IMR-90 (cell line): ENCODE measurements around the gene ATP13A1. TPM values are rescaled to one million over a fixed set of nuclear protein-coding genes. Genes with fewer than 3 reads are reported as not detected.

Experiments
- ATAC-seq: fragments of 200-7000 bp; cut with Tn5 transposase; 2 replicates; pipeline ENCODE4 v1.9.1; 2020; ENCODE audit warnings: low read depth, mild to moderate bottlenecking, moderate library complexity
- BruUV-seq: library from RNA; stranded (reverse); fragments of 400-500 nt; replicated peaks from 2 replicates; lab custom pipeline; 2021; lab: Mats Ljungman, UMichigan
- CTCF ChIA-PET: fragments of 300-600 bp; formaldehyde crosslinking; extraction: SDS; loops from one replicate; lab custom pipeline; 2021; ENCODE audit warnings: antibody characterized with exemption; lab: Yijun Ruan, JAX
- POLR2A ChIA-PET: fragments of 300-600 bp; sonication (Branson Sonifier 250); formaldehyde crosslinking; loops from one replicate; lab custom pipeline; 2022; ENCODE audit warnings: antibody characterized with exemption; ENCODE audit not compliant: unreplicated experiment; lab: Charles Lee
- DNase-seq: peaks from one replicate; pipeline ENCODE4 v3.0.0; 2013
- H2AFZ ChIP-seq: replicated peaks from 2 replicates; pipeline ENCODE3; 2013; ENCODE audit warnings: low read length, mild to moderate bottlenecking; ENCODE audit not compliant: poor library complexity
- H2AK5ac ChIP-seq: 2 replicates; pipeline ENCODE4 v1.6.1; 2013; ENCODE audit warnings: low read depth, low read length, inconsistent platforms
- H2AK9ac ChIP-seq: replicated peaks from 2 replicates; pipeline ENCODE3; 2013; ENCODE audit warnings: mild to moderate bottlenecking, low read depth, low read length, moderate library complexity; ENCODE audit not compliant: poor library complexity
- H2BK120ac ChIP-seq: 2 replicates; pipeline ENCODE4 v1.6.1; 2013; ENCODE audit warnings: low read depth, low read length, inconsistent platforms
- H2BK15ac ChIP-seq: 3 replicates; pipeline ENCODE4 v1.6.1; 2013; ENCODE audit warnings: low read depth, low read length, inconsistent platforms
- H2BK20ac ChIP-seq: 2 replicates; pipeline ENCODE4 v1.6.1; 2013; ENCODE audit warnings: low read depth, mild to moderate bottlenecking, inconsistent platforms, low read length, moderate library complexity
- H2BK5ac ChIP-seq: 2 replicates; pipeline ENCODE4 v1.6.1; 2013; ENCODE audit warnings: mild to moderate bottlenecking, low read depth, low read length, inconsistent platforms; ENCODE audit not compliant: poor library complexity, severe bottlenecking
- H3K14ac ChIP-seq: replicated peaks from 2 replicates; pipeline ENCODE4 v1.6.1; 2013; ENCODE audit warnings: low read depth, low read length, inconsistent platforms
- H3K18ac ChIP-seq: 2 replicates; pipeline ENCODE4 v1.6.1; 2013; ENCODE audit warnings: low read depth, low read length, control low read depth
- H3K23ac ChIP-seq: 2 replicates; pipeline ENCODE4 v1.6.1; 2013; ENCODE audit warnings: low read depth, low read length, inconsistent platforms
- H3K27ac ChIP-seq: 2 replicates; pipeline ENCODE4 v1.5.1; 2013; ENCODE audit warnings: mild to moderate bottlenecking, control low read depth, low read length; ENCODE audit not compliant: insufficient read depth
- H3K27me3 ChIP-seq: 2 replicates; pipeline ENCODE4 v1.6.1; 2013; ENCODE audit warnings: low read length; ENCODE audit not compliant: control insufficient read depth, insufficient read depth
- H3K36me3 ChIP-seq: 2 replicates; pipeline ENCODE4 v1.6.1; 2013; ENCODE audit warnings: low read length, mixed read lengths; ENCODE audit not compliant: control insufficient read depth, insufficient read depth
- H3K4ac ChIP-seq: 2 replicates; pipeline ENCODE4 v1.6.1; 2013; ENCODE audit warnings: low read depth, low read length, inconsistent platforms
- H3K4me1 ChIP-seq: 2 replicates; pipeline ENCODE4 v1.6.1; 2013; ENCODE audit warnings: low read length, mixed read lengths; ENCODE audit not compliant: control insufficient read depth, insufficient read depth
- H3K4me2 ChIP-seq: 2 replicates; pipeline ENCODE4 v1.6.1; 2013; ENCODE audit warnings: low read depth, mild to moderate bottlenecking, control low read depth, low read length, moderate library complexity
- H3K4me3 ChIP-seq: 2 replicates; pipeline ENCODE4 v1.5.1; 2013; ENCODE audit warnings: low read depth, mild to moderate bottlenecking, control low read depth, low read length, moderate library complexity; ENCODE audit not compliant: insufficient read depth
- H3K56ac ChIP-seq: 2 replicates; pipeline ENCODE4 v1.6.1; 2013; ENCODE audit warnings: low read length, inconsistent platforms; ENCODE audit not compliant: insufficient read depth; ENCODE audit errors: extremely low read depth
- H3K79me1 ChIP-seq, 2 experiments: 2 replicates each; pipeline ENCODE4 v1.6.1; 2013; ENCODE audit warnings: low read length in 2 of 2, inconsistent platforms in 1 of 2, low read depth in 1 of 2
- H3K9ac ChIP-seq: 2 replicates; pipeline ENCODE4 v1.6.1; 2013; ENCODE audit warnings: low read depth, low read length, control low read depth
- H3K9me1 ChIP-seq: 2 replicates; pipeline ENCODE4 v1.6.1; 2013; ENCODE audit warnings: low read length, inconsistent platforms; ENCODE audit not compliant: insufficient read depth
- H3K9me3 ChIP-seq: 2 replicates; pipeline ENCODE4 v1.6.1; 2013; ENCODE audit warnings: low read length; ENCODE audit not compliant: control insufficient read depth, insufficient read depth
- H4K20me1 ChIP-seq: 2 replicates; pipeline ENCODE4 v1.6.1; 2013; ENCODE audit warnings: low read length, inconsistent platforms; ENCODE audit not compliant: insufficient read depth
- H4K5ac ChIP-seq: 2 replicates; pipeline ENCODE4 v1.6.1; 2013; ENCODE audit warnings: mild to moderate bottlenecking, low read depth, low read length, control low read depth
- H4K8ac ChIP-seq, 2 experiments: 2 replicates each; pipeline ENCODE4 v1.6.1; 2013; ENCODE audit warnings: low read depth in 2 of 2, low read length in 2 of 2, control low read depth in 1 of 2, inconsistent platforms in 1 of 2
- H4K91ac ChIP-seq: 2 replicates; pipeline ENCODE4 v1.6.1; 2013; ENCODE audit warnings: low read depth, low read length, inconsistent platforms; ENCODE audit not compliant: insufficient read depth
- CEBPB ChIP-seq: IDR thresholded peaks from 2 replicates; pipeline ENCODE4 v1.6.1; 2012; ENCODE audit warnings: low read depth, low read length, improper control_type of control experiment
- CTCF ChIP-seq: conservative IDR thresholded peaks from 2 replicates; pipeline ENCODE4 v1.5.1; 2012; ENCODE audit warnings: mild to moderate bottlenecking, low read depth, low read length, improper control_type of control experiment
- FOS ChIP-seq: fragments of 150-350 bp; IDR thresholded peaks from 2 replicates; pipeline ENCODE4 v1.6.1; 2016; ENCODE audit warnings: low read depth, low read length
- MXI1 ChIP-seq: IDR thresholded peaks from 2 replicates; pipeline ENCODE4 v1.6.1; 2012; ENCODE audit warnings: low read depth, mild to moderate bottlenecking, low read length, moderate library complexity, borderline replicate concordance
- NFE2L2 ChIP-seq: fragments of 150-350 bp; IDR thresholded peaks from 2 replicates; pipeline ENCODE4 v1.6.1; 2016; ENCODE audit warnings: low read depth, mild to moderate bottlenecking, low read length
- POLR2A ChIP-seq: IDR thresholded peaks from 2 replicates; pipeline ENCODE4 v1.6.1; 2012; ENCODE audit warnings: mild to moderate bottlenecking, low read depth, low read length
- RAD21 ChIP-seq: IDR thresholded peaks from 2 replicates; pipeline ENCODE4 v1.6.1; 2012; ENCODE audit warnings: low read length, improper control_type of control experiment
- RCOR1 ChIP-seq: IDR thresholded peaks from 2 replicates; pipeline ENCODE4 v1.6.1; 2012; ENCODE audit warnings: mild to moderate bottlenecking, low read length, improper control_type of control experiment; ENCODE audit not compliant: insufficient replicate concordance
- RFX5 ChIP-seq: IDR thresholded peaks from 2 replicates; pipeline ENCODE4 v1.8.0; 2012; ENCODE audit warnings: low read depth, mild to moderate bottlenecking, low read length, moderate library complexity
- USF2 ChIP-seq: fragments of 150-350 bp; IDR thresholded peaks from 2 replicates; pipeline ENCODE4 v1.6.1; 2017; ENCODE audit warnings: mild to moderate bottlenecking, antibody characterized with exemption, low read length, low read depth
- WGBS, 2 experiments: methylation state at CpG; one replicate each; pipeline versions ENCODE4 v1.1.5 to v1.1.7; 2013; ENCODE audit warnings: missing lambda C conversion rate in 2 of 2; ENCODE audit not compliant: insufficient read length in 1 of 2; ENCODE audit errors: extremely low coverage in 2 of 2; 5-methylcytosine and 5-hydroxymethylcytosine counted together
- dilution Hi-C: fragments of 300-500 bp; cut with HindIII; formaldehyde crosslinking; loops from one replicate; pipeline ENCODE4 v1.14.3; 2018; ENCODE audit warnings: low sequenced_read_pairs; ENCODE audit not compliant: unreplicated experiment
- in situ Hi-C: fragments of 300-500 bp; cut with MboI; formaldehyde crosslinking; loops from 3 replicates; pipeline ENCODE4 v1.14.3; 2019; ENCODE audit warnings: low sequenced_read_pairs, inconsistent platforms, mixed read lengths
- intact Hi-C: fragments of 100-400 bp; cut with micrococcal nuclease; formaldehyde crosslinking; loops from 2 replicates; pipeline ENCODE4 v1.10.0; 2022
- polyA plus RNA-seq, 3 experiments: library from polyadenylated mRNA; depleted of rRNA; stranded (reverse); fragments of >200 nt; gene quantifications; 2 replicates each; pipeline ENCODE4 v1.2.3, GENCODE V29; 2012; ENCODE audit warnings: low replicate concordance in 1 of 3
- total RNA-seq: library from RNA; depleted of rRNA; stranded (reverse); fragments of >200 nt; gene quantifications from 2 replicates; pipeline ENCODE4 v1.2.3, GENCODE V29; 2012

The ATP13A1 gene
- total and polyA plus RNA-seq, 2 of the 4 experiments (the other 2 are of a cell fraction) = 13.3 to 43.8 TPM

GRCh38 chr19:19630062-19630414 lies 33.4 kb downstream of the ATP13A1 start:
- WGBS, 2 experiments = 100% methylated on average over 1 of the region's 11 CpGs; no CpG with 5 or more reads in 1 of the 2 experiments
- dilution Hi-C loops = no loop called here
- CTCF ChIA-PET = no interaction called here

More at GRCh38 chr19:19630062-19630414, 33.4 kb downstream of the ATP13A1 start:
- H2BK15ac ChIP-seq = no peak overlapping the region
- intact Hi-C loops (no loop called here), in situ Hi-C loops (loop anchor here (25.0 kb wide), 1 partner anchor 243 kb away; no protein-coding TSS in a partner anchor)
- no peaks in the 10 kb centered on the region for H3K4me1 ChIP-seq
- no peaks in the 10 kb centered on the region for H3K79me1 ChIP-seq
- TF ChIP-seq CTCF = no peak
- no peak for TF ChIP-seq USF2
- no peak for TF ChIP-seq CEBPB
- TF ChIP-seq NFE2L2 = no peak
- no peak for TF ChIP-seq MXI1
- TF ChIP-seq RAD21 = no peak
- no peak for TF ChIP-seq RFX5
- no peak for TF ChIP-seq POLR2A
- no peak for TF ChIP-seq FOS
- TF ChIP-seq RCOR1 = no peak
- no peak overlapping the region for H3K9ac ChIP-seq
- no peak overlapping the region for H3K4me2 ChIP-seq
- no peaks in the 10 kb centered on the region for H3K9me3 ChIP-seq
- no peak overlapping the region for H2AFZ ChIP-seq
- ATAC-seq = no peak
- BruUV-seq = no TSS peak
- H3K9me1 ChIP-seq = peaks cover 3% of the 10 kb centered on the region; the same call in 1 of the 2 replicates
- H3K27me3 ChIP-seq = no peaks in the 10 kb centered on the region; the same call in 1 of the 2 replicates
- no peak overlapping the region for H3K4me3 ChIP-seq
- DNase-seq = no peak
- no peak overlapping the region for H2BK120ac ChIP-seq
- H3K36me3 ChIP-seq = peaks cover 35% of the 10 kb centered on the region
- H3K27ac ChIP-seq = no peak overlapping the region
- H2AK9ac ChIP-seq = no peak overlapping the region
- H4K20me1 ChIP-seq = no peaks in the 10 kb centered on the region
- H3K56ac ChIP-seq = no peak overlapping the region
- POLR2A ChIA-PET = no interaction called here
- no peak overlapping the region for H2AK5ac ChIP-seq
- no peak overlapping the region for H3K14ac ChIP-seq
- H3K4ac ChIP-seq = no peak overlapping the region
- no peak overlapping the region for H3K23ac ChIP-seq
- no peak overlapping the region for H4K91ac ChIP-seq
- H2BK5ac ChIP-seq = no peak overlapping the region
- H2BK20ac ChIP-seq = no peak overlapping the region
- no peak overlapping the region for H4K8ac ChIP-seq
- H4K5ac ChIP-seq = no peak overlapping the region
- H3K18ac ChIP-seq = no peak overlapping the region
